Occipital lobe (tissue), 2 donors: Measurements from ENCODE around the gene RNASE11. TPM values are rescaled to one million over a fixed set of nuclear protein-coding genes. Genes with fewer than 3 reads are reported as not detected.
"Not testable (repeated sequence)": the region's sequence is repeated elsewhere in the genome, so short reads cannot be mapped to it uniquely, and the experiment has no call there.

Experiments
- DNase-seq: peaks from one replicate; lab custom pipeline; 2025; lab: John Stamatoyannopoulos, UW
- total RNA-seq: library from RNA; depleted of rRNA; stranded (reverse); fragments of >200 nt; gene quantifications from one replicate; pipeline ENCODE4 v1.2.3, GENCODE V29; 2014

The RNASE11 gene
- total RNA-seq: not detected

DNA sequence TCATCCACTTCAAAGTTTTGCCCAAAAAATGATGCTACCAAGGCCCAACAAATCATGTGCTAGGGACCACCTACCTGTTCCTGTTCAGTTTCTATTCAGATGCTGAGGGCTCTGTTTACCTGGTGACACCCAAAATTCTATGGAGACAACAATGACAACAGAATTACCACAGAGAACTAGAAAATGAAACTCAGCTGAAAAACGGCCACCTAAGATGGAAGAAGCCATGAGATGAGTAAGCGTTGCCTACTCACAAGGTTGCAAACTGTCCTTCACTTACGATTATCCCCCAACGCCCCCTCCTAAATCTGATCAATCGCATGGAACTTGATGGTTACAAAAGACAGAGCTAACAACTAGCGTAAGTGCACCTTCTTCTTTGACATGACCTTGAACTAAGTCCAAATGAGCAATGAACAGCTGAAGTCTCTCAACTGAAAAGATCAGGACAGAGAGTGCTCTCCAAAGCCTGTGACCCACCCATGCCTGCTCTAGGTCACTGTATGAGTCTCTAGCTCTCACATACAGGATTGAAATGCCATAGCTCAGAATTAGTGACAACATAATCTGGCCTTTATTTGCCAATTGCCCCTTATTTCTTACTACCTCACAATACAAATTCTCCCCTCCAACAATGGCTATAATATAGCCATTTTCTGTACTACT, at the start of gene RNASE11:
TSS of gene RNASE11 (minus strand) at position 513 of the 666 bp plus-strand sequence.
- no peak for DNase-seq

DNA sequence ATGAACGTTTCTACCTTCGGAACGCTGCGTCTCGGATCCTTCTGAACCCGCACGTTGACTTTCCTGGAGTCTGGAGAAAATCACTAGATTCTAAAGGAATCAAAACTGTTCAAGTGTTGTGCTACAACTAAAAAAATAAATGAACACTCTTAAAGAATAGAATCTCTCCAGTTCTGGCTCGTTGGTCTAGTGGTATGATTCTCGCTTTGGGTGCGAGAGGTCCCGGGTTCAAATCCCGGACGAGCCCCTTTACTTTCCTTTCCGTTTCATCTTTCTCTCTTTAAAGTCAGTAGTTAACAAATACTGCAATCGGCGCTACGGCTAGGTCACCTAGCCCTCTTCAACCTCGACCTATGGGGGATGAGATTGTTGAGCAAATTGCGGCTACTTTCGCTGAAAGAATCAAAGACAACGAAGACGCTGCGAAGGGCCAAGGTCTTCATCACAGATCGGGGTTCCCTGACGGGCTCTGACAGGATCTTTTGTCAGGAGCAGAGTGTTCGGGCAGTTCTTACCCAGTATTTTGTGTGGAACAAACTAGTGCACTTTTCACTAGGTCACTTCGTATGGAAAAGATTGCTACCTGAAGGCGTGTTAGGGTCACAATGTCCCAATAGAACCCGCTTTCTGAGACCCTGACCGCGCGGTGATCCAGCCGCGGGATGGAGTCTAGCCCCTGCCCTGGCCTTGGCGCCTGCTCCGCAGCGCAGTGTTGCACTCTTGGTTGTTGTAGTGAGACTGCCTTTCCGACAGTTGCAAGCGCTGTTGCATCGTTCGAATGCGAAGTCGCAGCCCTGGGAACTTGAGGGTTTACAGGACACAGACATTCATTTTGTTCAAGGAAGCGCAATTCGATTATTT, 45.3 kb upstream of the RNASE11 start:
- no peak for DNase-seq

- no peak for DNase-seq
Measured at GRCh38 chr14:20632448-20632830, 44.6 kb upstream of the RNASE11 start.

DNA sequence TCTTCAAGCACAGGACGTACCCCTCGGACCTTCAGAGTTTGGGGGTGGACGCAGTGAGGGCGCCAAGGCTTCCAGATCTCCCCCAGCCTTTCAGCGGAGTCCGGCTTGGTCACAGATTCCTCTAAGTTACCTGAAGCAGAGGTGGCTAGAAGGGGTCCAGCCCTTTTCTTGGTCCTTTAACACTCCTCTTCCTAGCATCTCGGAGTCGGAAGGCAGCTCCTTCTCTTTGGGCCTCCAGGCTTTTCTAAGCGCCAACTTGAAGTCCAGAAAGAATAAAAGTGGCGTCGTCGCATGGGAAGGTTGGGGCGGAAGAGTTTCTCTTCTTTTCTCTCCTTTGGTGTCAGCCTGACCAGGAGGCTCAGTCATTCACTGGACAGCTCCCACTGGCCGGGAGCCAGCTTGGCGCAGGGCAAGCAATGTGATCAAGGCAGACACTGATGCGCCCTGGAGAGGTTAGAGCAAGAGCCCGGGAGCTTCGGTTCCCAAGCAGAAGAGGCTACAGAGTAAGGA, 44.1 kb upstream of the RNASE11 start:
- no peak for DNase-seq

DNA sequence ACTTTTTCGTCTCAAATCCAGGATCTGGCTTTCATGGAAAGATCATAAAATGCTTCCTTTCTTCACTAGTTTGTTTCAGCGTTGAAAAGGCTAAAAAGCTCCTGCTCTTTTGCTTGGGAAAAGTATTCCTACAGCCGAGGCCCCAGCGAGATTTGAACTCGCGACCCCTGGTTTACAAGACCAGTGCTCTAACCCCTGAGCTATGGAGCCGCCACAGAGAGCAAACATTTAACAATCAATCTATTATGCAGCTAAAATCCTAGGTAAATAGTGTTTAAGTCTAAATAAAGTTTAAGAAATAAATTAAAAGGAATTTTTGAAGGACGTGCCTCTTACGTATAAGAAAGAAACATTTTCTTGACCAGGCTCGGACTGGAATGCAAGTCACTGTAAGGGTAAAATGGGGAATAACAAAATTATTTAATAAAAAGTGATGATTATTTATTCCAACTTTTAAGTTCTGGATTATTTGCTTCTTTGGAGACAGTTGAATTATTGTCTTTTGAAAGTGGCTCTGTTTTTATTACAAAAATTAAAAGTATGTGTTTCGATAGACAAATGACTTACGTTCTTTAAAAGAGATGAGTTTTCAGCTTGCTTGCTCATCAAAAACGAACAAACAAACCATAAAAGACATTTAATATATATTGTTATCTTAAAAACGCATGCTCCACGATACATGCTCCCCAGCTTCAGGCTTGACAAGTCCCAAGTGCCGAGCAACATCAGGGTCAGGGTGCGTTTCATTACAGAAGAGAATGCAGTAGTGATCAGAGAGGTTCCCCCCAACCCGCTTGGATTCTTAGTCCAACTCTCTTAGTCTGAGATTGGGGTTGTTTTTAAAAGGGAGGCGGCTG, 43.5 kb upstream of the RNASE11 start:
- DNase-seq: no peak

DNA sequence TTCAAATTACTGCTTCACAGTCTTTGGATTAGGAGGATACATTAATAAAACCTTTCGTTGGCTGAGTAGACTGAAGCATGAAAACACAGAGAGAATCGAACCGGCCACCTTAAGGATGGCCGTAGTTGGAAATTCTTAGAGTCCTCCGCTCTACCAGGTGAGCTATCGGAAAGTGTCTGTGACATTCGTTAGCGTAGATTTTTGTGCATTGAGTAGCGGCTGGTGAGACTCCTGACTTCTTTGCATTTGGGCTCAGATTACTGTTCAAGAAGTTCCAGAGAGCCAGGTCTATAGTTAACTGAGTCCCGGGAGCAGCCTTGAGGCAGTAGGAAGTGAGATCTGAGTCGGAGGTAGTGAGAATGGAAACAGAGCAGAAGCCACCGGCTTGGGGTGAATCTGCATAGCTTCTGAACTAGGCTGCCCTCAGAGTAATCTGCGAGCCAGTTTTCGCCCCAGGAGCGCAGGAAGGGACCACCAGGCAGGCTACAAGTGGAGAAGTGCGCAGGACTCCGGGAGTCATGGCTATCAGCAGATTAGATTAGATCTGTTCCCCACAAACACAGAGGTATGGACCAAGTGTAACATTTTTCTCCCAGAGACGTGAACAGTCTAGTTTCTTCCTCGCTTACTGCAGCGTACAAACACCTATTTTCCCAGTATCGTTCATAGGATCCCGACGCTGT, 42.7 kb upstream of the RNASE11 start:
- no peak for DNase-seq

DNA sequence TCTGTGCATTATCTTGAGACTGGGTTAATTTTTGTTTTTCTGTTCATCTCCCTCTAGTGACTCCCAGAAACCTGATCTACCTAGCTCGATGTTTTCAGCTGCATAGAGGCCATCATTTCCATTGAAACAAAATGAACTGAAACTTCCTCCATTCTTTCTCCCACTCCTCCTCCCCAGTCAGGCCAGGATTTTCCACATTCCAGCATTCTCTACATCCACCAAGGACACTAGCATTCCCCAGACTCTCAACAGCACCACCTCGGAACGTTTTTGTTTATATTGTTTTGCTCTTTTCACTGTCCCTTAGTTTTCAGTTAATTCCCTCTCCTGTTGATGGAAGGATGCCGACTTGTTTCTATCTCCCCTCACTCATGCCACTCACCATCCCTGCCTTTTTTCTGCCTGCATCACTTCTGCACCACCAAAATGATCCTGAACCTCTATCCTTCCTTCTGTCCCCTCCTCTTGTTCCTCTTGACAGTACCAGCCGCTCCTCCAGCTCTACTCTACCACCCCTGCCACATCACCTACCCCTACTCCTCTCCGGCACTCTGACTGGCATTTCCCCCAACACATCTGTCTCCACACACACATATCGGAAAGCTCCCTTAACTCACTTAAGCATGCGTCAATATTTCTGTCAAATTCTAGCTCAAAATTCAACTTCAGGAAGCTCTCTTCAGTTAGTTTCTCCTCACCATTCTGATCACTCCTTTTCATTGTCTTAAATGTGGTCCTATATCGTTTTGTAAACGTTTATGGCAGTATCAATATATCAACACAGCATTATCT, 40.5 kb upstream of the RNASE11 start:
- DNase-seq: no peak

DNA sequence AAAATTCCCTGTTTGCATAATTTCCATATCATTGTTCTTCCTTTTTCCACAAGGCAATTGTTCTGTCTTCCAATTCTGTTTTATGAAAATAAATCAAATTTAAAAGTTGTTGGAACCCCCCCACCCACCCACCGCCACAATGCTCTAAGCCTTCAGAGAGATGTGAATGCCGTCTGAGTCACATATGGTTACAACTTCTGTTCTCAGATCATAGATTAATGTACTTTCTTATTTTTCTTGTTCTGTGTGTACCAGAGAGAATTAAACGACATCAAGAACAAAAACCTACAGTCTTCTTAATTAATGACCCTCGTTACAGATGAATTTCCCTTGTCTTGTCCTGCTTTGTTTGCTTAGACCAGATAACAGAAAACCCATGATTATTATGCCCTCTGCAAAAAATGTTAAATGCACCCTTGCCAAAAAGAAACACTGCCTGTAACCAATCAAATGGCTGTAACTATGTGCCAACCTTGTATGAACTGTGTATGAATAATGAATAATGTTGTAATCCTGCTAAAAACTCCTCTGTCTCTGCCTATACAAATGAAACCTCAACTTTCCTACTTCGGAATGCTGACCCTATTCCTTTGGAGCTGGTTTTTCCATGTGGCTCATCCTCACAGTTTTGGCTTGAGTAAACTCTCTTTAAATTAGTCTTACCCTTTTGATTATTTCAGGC, 39.7 kb upstream of the RNASE11 start:
- no peak for DNase-seq

DNA sequence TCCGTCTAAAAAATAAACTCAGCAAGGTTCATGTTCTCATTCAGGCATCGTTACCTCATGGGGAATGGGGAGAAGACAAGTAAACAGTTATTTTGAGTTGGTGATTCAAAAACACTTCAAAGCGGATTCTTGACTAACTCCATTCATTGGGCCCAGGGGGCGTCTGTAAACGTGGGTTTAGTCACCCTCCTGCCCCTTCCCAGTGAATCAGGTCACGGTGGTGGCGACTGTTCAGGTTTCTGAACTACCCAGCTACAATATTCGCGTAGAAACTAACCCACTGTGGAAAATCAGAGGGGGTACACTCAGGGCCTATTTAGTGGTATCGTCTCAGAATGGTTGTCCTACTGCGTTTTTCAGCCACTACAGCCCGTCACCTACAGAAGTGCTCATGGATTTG, 38.5 kb upstream of the RNASE11 start:
- DNase-seq: no peak

GRCh38 chr14:20624495-20625070, 36.8 kb upstream of the RNASE11 start:
- no peak for DNase-seq

- DNase-seq: no peak
Measured at GRCh38 chr14:20623798-20624197, 36.0 kb upstream of the RNASE11 start.

- DNase-seq: no peak
Measured at GRCh38 chr14:20622816-20623291, 35.1 kb upstream of the RNASE11 start.

GRCh38 chr14:20620798-20621478, 33.1 kb upstream of the RNASE11 start:
- no peak for DNase-seq

- DNase-seq: not testable (repeated sequence)
Measured at GRCh38 chr14:20619688-20620087, 31.9 kb upstream of the RNASE11 start.

- no peak for DNase-seq
Measured at GRCh38 chr14:20618271-20618749, 30.5 kb upstream of the RNASE11 start.

DNA sequence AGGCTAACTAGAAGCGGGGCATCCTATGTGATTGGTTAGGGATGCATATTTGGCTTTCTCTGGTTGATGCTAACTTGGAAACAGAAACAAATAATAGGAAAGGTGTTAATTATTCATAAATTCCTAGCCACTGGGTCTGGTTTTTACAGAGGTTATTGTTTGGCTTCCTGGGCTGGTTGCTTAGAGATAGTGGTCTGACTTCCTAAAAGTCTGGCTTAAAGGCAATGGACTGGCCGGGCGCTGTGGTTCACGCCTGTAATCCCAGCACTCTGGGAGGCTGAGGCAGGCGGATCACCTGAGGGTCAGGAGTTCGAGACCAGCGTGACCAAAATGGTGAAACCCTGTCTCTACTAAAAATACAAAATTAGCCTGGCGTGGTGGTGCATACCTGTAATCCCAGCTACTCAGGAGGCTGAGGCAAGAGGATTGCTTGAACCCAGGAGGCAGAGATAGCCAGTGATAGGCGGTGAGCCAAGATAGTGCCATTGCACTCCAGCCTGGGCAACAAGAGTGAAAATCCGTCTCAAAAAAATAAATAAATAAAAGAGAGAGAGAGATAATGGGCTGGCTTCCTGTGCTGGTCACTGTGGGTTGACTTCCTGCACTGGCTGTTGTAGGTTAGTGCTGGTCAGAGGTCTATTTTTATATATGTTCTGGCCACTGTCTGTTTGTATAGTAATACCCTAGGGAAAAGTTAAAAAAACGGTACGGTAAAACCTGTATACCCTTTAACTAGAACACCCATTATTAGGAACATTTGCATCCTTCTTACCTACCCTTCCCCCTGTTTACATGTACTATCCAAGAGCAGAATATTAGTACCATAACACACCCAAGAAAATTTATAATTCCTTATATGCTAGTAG, 29.6 kb upstream of the RNASE11 start:
- DNase-seq: no peak

- DNase-seq: no peak
Measured at GRCh38 chr14:20615996-20616395, 28.2 kb upstream of the RNASE11 start.
